ENCODE measurements around the gene ANKRD60. TPM values are rescaled to one million over a fixed set of nuclear protein-coding genes. Genes with fewer than 3 reads are reported as not detected.

Gene ANKRD60
- total RNA-seq, 2 donors from 2014 or later: not detected

GRCh38 chr20:58261660-58262059 lies 33.2 kb upstream of the ANKRD60 start:
- Mint-ChIP-seq H3K9me3 (no peaks in the 10 kb centered on the region), H3K36me3 (ENCODE audit: low read depth) (peaks cover 40% of the 10 kb centered on the region), H3K27me3 (ENCODE audit: insufficient read depth) (no peaks in the 10 kb centered on the region), H3K4me3 (no peak overlapping the region), H3K4me1 (no peaks in the 10 kb centered on the region), H3K27ac (no peak overlapping the region)
- no peak overlapping the region for H3K4me3 ChIP-seq (ENCODE audit: low read length)
- no peaks in the 10 kb centered on the region for H3K4me1 ChIP-seq (ENCODE audit: control insufficient read depth, insufficient read depth, low read length)
- 100% methylated on average over 2 of the region's 3 CpGs; no CpG with 5 or more reads in 1 of the 2 experiments for WGBS, 2 experiments (ENCODE audit: insufficient coverage in 1 of 2, insufficient read length in 1 of 2)
- H3K9ac ChIP-seq (ENCODE audit: extremely low read depth, low read length, poor library complexity, severe bottlenecking): no peak overlapping the region
- DNase-seq: no peak
- no peak for TF ChIP-seq CTCF (conservative IDR thresholded peaks at IDR 0.05)
- peaks cover 57% of the 10 kb centered on the region for H3K36me3 ChIP-seq (ENCODE audit: control insufficient read depth, insufficient read depth, low read length)
- no peak overlapping the region for H3K27ac ChIP-seq (ENCODE audit: low read depth, low read length)
- H3K27me3 ChIP-seq (ENCODE audit: control insufficient read depth, insufficient read depth, low read length, poor library complexity, severe bottlenecking): no peaks in the 10 kb centered on the region
- no peaks in the 10 kb centered on the region for H3K9me3 ChIP-seq (ENCODE audit: control insufficient read depth, low read length)

DNA sequence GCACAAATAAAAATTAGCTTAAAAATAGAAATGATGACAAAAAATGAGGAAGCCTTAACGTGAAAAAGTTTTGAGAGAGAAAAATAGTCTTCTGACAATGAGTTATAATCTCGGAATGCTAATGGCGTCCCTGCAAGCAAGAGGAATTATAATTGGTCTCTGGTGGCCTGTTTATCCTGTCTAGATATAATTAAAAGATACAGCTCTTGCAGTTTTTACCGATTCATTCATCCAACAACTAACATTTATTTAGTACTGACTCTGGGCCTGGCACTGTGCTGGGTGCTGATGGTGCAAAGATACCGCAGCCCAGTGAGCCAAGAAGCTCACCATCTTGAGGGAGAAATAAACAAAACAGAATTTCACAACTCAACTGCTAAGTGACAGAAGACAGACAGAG lies 31.6 kb upstream of the ANKRD60 start:
- peaks cover 36% of the 10 kb centered on the region for H3K36me3 Mint-ChIP-seq (ENCODE audit: low read depth)
- H3K9me3 Mint-ChIP-seq: no peaks in the 10 kb centered on the region
- H3K4me3 Mint-ChIP-seq: no peak overlapping the region
- no peak overlapping the region for H3K9ac ChIP-seq (ENCODE audit: extremely low read depth, low read length, poor library complexity, severe bottlenecking)
- H3K27me3 ChIP-seq (ENCODE audit: control insufficient read depth, insufficient read depth, low read length, poor library complexity, severe bottlenecking): no peaks in the 10 kb centered on the region
- peaks cover under 1% of the 10 kb centered on the region for H3K9me3 ChIP-seq (ENCODE audit: control insufficient read depth, low read length)
- no peak overlapping the region for H3K27ac Mint-ChIP-seq
- TF ChIP-seq CTCF (conservative IDR thresholded peaks at IDR 0.05): no peak
- H3K4me1 ChIP-seq (ENCODE audit: control insufficient read depth, insufficient read depth, low read length): no peaks in the 10 kb centered on the region
- H3K4me3 ChIP-seq (ENCODE audit: low read length): no peak overlapping the region
- no peaks in the 10 kb centered on the region for H3K4me1 Mint-ChIP-seq
- WGBS, 2 experiments (ENCODE audit: insufficient coverage in 1 of 2, insufficient read length in 1 of 2): 92 to 100% methylated on average over 1 to 5 of the region's 5 CpGs
- H3K27ac ChIP-seq (ENCODE audit: low read depth, low read length): no peak overlapping the region
- no peaks in the 10 kb centered on the region for H3K27me3 Mint-ChIP-seq (ENCODE audit: insufficient read depth)
- no peak for DNase-seq
- peaks cover 43% of the 10 kb centered on the region for H3K36me3 ChIP-seq (ENCODE audit: control insufficient read depth, insufficient read depth, low read length)

DNA sequence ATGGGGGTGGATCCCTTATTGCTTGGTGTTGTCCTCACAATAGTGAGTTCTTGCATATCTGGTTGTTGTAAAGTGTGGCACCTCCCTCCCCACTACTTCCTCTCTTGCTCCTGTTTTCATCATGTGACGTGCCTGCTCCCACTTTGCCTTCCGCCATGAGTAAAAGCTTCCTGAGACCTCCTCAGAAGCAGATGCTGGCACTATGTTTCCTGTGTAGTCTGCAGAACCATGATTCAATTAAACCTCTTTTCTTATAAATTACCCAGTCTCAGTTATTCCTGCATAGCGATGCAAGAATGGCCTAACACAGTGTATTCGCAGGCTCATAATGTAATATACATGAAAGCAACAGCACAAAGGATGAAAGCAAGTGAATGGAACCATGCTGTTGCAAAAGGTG lies 28.4 kb upstream of the ANKRD60 start:
- no peak overlapping the region for H3K27ac ChIP-seq (ENCODE audit: low read depth, low read length)
- no peak for DNase-seq
- no peaks in the 10 kb centered on the region for H3K27me3 ChIP-seq (ENCODE audit: control insufficient read depth, insufficient read depth, low read length, poor library complexity, severe bottlenecking)
- H3K27ac Mint-ChIP-seq: no peak overlapping the region
- H3K9ac ChIP-seq (ENCODE audit: extremely low read depth, low read length, poor library complexity, severe bottlenecking): no peak overlapping the region
- H3K36me3 Mint-ChIP-seq (ENCODE audit: low read depth): peaks cover 43% of the 10 kb centered on the region
- H3K36me3 ChIP-seq (ENCODE audit: control insufficient read depth, insufficient read depth, low read length): peaks cover 45% of the 10 kb centered on the region
- whole genome bisulfite sequencing, 2 experiments (ENCODE audit: insufficient coverage in 1 of 2, insufficient read length in 1 of 2): 93 to 95% methylated on average over 3 to 4 of the region's 4 CpGs
- H3K4me3 Mint-ChIP-seq: no peak overlapping the region
- peaks cover 15% of the 10 kb centered on the region for H3K9me3 ChIP-seq (ENCODE audit: control insufficient read depth, low read length)
- no peak for TF ChIP-seq CTCF (conservative IDR thresholded peaks at IDR 0.05)
- no peak overlapping the region for H3K4me3 ChIP-seq (ENCODE audit: low read length)
- H3K27me3 Mint-ChIP-seq (ENCODE audit: insufficient read depth): no peaks in the 10 kb centered on the region
- no peaks in the 10 kb centered on the region for H3K4me1 ChIP-seq (ENCODE audit: control insufficient read depth, insufficient read depth, low read length)
- H3K9me3 Mint-ChIP-seq: peaks cover 14% of the 10 kb centered on the region
- H3K4me1 Mint-ChIP-seq: no peaks in the 10 kb centered on the region
